ENCODE results near the gene AHDC1. TPM values are rescaled to one million over a fixed set of nuclear protein-coding genes. Genes with fewer than 3 reads are reported as not detected.
A peak's percentile ranks its signal among the peaks of the same experiment; 100 is the strongest.

AHDC1 gene
- total RNA-seq, 2 donors from 2014 or later, result 23.5 to 35.0 TPM

DNA sequence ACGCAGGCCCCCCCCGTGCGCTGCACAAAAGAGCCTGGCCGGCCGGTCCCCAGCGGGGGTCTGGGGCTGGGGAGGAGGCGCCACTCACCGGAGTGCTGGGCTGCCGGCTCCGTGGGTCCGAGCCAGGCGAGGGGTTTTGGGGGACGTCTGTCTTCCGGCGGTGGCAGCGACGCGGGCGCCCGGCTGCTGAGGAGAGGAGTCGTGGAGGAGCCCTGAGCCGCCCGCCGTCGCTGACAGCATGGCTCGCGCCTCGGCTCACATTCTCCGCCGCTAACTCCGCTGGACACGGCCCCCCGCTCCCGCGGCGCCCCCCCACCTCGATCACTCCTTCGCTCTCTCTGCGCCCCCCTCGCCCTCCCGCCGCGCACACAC is 649 bp downstream of the AHDC1 start:
- H3K4me1 ChIP-seq, result peaks cover 0 to 66% of the 10 kb centered on the region in 2 donors

DNA sequence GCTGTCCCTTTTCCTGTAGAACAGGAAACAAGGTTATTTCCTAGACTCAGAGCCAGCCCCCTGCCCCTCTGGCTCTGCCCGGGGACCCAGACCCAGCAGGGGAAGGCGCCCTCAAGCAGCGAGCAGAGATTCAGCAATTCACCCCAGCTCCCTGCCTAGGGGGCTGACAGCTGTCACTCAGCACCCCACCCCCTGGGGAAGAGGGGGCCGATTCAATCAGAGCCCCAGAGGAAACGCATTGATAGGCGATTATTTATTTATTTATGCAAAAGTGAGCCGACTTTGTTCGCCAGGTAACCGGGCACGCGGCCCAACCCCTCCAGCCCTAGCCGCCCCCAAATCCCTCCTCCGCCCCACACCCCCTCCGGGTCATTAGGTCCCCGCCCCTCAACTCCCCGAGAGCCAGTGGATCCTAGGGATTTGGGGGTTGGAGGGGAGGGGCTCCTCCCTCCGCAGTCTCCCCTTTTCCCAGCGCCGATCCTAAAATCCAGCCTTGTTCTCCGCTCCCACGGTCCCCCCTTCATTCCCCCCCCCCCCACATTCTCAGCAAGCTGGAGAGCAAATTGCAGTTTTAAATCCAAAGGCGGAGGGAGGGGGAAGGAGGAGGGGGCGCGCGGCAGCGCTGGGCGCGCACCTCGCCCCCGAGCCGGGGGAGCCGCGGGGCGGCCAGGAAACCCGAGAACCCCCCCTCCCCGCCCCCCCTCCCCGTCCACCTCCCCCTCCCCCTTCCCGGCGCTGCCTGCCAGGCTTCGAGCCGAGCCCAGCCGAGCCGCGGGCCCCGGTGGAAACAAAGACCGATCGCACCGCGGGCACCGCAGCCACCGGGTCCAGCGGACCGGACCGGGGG is 1.3 kb downstream of the AHDC1 start:
- no peaks in the 10 kb centered on the region for H3K27me3 ChIP-seq
- TF ChIP-seq, protein P1, sequence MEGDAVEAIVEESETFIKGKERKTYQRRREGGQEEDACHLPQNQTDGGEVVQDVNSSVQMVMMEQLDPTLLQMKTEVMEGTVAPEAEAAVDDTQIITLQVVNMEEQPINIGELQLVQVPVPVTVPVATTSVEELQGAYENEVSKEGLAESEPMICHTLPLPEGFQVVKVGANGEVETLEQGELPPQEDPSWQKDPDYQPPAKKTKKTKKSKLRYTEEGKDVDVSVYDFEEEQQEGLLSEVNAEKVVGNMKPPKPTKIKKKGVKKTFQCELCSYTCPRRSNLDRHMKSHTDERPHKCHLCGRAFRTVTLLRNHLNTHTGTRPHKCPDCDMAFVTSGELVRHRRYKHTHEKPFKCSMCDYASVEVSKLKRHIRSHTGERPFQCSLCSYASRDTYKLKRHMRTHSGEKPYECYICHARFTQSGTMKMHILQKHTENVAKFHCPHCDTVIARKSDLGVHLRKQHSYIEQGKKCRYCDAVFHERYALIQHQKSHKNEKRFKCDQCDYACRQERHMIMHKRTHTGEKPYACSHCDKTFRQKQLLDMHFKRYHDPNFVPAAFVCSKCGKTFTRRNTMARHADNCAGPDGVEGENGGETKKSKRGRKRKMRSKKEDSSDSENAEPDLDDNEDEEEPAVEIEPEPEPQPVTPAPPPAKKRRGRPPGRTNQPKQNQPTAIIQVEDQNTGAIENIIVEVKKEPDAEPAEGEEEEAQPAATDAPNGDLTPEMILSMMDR (IDR thresholded peaks at IDR 0.05), result no peak
- H3K4me1 ChIP-seq, result peaks cover 0 to 72% of the 10 kb centered on the region in 2 donors
- peak overlapping the region; percentile 97 to 98 for H3K27ac ChIP-seq
- peak overlapping the region; percentile 89 to 92 for H3K4me3 ChIP-seq
- DNase-seq (ENCODE audit: low spot score), result peak; percentile 70
- H3K36me3 ChIP-seq, result no peaks in the 10 kb centered on the region
- no peaks in the 10 kb centered on the region for H3K9me3 ChIP-seq

More for the DNA sequence above, 649 bp downstream of the AHDC1 start:
- Histone ChIP-seq H3K27ac (peak overlapping the region; percentile 97 to 98), H3K36me3 (no peaks in the 10 kb centered on the region), H3K4me3 (peak overlapping the region; percentile 89 to 92), H3K27me3 (no peaks in the 10 kb centered on the region), H3K9me3 (no peaks in the 10 kb centered on the region)
- TF ChIP-seq, protein P1 (IDR thresholded peaks at IDR 0.05), result no peak
- DNase-seq (ENCODE audit: low spot score), result no peak

DNA sequence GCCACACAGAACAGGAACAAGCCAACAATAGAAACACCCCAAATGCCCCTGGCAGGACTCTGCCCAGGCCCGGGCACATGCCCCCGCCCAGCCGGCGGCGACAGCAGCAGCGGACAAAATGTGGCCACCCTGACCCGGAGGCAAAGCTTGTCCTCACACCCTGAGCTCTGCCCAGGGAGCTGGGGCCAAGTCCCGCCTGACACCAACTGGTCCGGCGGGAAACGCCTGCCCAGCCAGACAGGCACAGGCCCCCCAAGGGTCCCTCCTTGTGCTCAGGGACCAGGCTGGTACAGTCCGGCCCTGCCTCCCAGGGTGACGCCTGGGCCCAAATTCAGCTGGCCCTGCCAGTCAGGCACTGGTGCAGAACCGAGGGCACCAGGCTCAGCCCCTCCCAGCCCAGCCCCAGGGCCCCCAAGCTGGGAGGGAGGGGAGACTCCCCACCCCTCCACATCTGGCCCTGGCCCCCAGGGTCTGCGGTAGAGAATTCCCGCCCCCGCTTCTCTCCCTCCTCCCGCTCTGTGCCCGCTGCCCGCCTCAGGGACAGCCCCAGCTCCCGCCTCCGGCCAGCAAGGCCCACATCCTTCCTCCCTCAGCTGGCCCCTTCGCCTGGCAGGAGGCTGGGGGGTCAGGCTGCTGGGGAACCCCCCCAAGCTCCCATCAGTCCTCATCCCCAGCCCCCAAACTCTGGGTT is 2.0 kb downstream of the AHDC1 start:
- no peak for DNase-seq (ENCODE audit: low spot score)
- Histone ChIP-seq H3K9me3 (no peaks in the 10 kb centered on the region), H3K4me3 (peak overlapping the region; percentile 89 to 92), H3K27ac (peak overlapping the region; percentile 97 to 98), H3K27me3 (no peaks in the 10 kb centered on the region), H3K36me3 (no peaks in the 10 kb centered on the region), H3K4me1 (peaks cover 0 to 79% of the 10 kb centered on the region in 2 donors)
- TF ChIP-seq, protein P1 (IDR thresholded peaks at IDR 0.05), result no peak

DNA sequence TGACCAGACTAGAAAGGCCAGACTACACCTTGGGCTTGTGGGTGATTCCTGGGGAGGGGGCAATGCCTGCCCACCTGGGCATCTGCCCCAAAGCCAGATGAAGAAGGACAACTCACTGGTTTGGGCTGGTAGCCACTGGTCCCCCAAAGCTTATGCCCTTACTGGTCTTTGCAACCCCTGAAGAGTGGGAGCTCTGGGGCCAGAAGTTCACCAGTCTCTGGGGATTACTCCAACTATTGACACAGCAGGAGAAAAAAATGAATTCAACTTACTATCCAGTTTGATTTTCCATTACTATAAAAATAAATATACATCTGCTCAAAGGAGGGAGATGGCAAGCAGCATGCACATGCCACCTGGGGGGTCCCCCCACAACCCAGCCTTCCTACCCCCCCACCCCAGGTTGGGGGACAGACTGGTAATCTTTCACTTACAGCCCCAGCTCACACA is 2.6 kb downstream of the AHDC1 start:
- TF ChIP-seq, protein P1 (IDR thresholded peaks at IDR 0.05), result no peak
- peaks cover 0 to 79% of the 10 kb centered on the region in 2 donors for H3K4me1 ChIP-seq

DNA sequence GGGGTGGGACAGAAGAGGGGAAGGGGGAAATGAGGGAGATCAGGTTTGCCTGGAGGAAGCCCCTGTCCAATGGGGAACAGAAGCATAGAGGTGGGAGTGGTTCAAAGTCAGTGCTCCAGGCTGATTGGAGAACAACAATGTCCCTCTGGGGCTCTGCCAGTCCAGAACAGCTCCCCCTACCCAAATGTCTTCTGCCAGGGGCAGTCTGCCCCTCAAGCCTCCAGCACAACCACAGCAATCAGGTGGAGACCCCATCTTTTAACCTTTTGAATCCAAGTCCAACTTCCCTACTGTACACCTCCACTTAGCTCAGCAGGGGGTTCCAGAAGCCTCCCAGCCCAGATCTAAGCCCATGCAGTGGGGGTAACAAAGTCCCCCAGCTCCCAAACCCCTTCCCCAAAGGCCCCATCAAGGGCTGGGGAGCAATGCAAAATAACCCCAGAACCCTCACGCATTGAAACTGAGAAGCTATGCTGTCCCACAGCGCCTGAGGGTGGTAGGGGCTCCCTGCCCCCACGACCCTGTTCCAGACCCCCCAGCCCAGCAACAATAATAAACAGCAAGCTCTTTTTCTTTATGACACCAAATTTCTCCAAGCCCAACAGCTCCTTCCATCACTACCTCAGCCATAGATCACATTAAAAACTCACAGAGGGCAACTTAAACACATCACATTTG is 3.3 kb downstream of the AHDC1 start:
- H3K4me1 ChIP-seq, result peaks cover 0 to 79% of the 10 kb centered on the region in 2 donors
- TF ChIP-seq, protein P1 (IDR thresholded peaks at IDR 0.05), result no peak
- H3K9me3 ChIP-seq, result no peaks in the 10 kb centered on the region
- H3K4me3 ChIP-seq, result no peak overlapping the region
- H3K27ac ChIP-seq, result peak overlapping the region; percentile 97 to 98
- H3K36me3 ChIP-seq, result no peaks in the 10 kb centered on the region
- H3K27me3 ChIP-seq, result no peaks in the 10 kb centered on the region
- no peak for DNase-seq (ENCODE audit: low spot score)

More for the DNA sequence above, 2.6 kb downstream of the AHDC1 start:
- DNase-seq (ENCODE audit: low spot score), result no peak
- Histone ChIP-seq H3K36me3 (no peaks in the 10 kb centered on the region), H3K4me3 (peak overlapping the region; percentile 89 to 92), H3K27ac (peak overlapping the region; percentile 97 to 98), H3K9me3 (no peaks in the 10 kb centered on the region), H3K27me3 (no peaks in the 10 kb centered on the region)

Measured in right atrium auricular region (tissue), 2 donors.